Cardiac septum (tissue), 1 donor: Measurements from ENCODE around the gene NCAPD2. TPM values are rescaled to one million over a fixed set of nuclear protein-coding genes. Genes with fewer than 3 reads are reported as not detected.
"Not testable (repeated sequence)": the region's sequence is repeated elsewhere in the genome, so short reads cannot be mapped to it uniquely, and the experiment has no call there.

Source experiments
- DNase-seq: peaks from one replicate; pipeline ENCODE4 v3.0.0-alpha.2; 2020; ENCODE audit warnings: low spot score
- intact Hi-C: fragments of 100-400 bp; cut with DNase I; formaldehyde crosslinking; loops from one replicate; pipeline ENCODE4 v1.14.0; 2022
- total RNA-seq: library from RNA; stranded (reverse); fragmentation: NEBNext Ultra II Directional; extraction: Animal tissue kit (Norgen Biotek cat#: 25700); gene quantifications from one replicate; pipeline ENCODE4 v1.2.1, GENCODE V29; 2021
- donor health status: DM: no; HTN: no; CAD: no.

Gene NCAPD2
- total RNA-seq, 1 donor from 2014 or later = 12.0 TPM

DNA sequence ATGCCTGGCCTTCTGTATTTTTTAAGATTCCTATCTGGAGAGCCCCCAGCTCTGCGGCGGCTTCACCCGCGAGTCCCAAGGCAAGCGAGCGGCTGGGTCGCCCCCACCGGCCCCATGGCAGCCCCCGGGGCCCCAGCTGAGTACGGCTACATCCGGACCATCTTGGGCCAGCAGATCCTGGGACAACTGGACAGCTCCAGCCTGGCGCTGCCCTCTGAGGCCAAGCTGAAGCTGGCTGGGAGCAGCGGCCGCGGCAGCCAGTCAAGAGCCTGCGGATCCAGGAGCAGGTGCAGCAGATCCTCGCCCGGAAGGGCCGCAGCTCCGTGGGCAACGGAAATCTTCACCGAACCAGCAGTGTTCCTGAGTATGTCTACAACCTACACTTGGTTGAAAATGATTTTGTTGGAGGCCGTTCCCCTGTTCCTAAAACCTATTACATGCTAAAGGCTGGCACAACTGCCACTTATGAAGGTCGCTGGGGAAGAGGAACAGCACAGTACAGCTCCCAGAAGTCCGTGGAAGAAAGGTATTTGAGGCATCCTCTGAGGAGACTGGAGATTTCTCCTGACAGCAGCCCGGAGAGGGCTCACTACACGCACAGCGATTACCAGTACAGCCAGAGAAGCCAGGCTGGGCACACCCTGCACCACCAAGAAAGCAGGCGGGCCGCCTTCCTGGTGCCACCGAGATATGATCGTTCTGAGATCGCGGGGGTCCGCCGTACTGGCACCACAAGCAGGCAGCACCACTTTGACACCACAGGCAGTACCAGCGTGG is 16.1 kb upstream of the NCAPD2 start:
- DNase-seq, intact Hi-C loops: not testable (repeated sequence)

DNA sequence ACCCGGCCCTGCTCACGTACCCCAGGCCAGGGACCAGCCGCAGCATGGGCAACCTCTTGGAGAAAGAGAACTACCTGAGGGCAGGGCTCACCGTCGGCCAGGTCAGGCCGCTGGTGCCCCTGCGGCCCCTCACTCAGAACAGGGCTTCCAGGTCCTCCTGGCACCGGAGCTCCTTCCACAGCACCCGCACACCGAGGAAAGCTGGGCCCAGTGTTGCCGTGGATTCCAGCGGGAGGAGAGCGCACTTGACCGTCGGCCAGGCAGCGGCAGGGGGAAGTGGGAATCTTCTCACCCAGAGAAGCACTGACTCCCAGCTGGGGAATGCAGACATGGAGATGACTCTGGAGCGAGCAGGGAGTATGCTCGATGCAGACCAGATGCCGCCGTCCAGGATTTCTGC is 15.5 kb upstream of the NCAPD2 start:
- no peak for DNase-seq
- intact Hi-C loops = no loop called here

DNA sequence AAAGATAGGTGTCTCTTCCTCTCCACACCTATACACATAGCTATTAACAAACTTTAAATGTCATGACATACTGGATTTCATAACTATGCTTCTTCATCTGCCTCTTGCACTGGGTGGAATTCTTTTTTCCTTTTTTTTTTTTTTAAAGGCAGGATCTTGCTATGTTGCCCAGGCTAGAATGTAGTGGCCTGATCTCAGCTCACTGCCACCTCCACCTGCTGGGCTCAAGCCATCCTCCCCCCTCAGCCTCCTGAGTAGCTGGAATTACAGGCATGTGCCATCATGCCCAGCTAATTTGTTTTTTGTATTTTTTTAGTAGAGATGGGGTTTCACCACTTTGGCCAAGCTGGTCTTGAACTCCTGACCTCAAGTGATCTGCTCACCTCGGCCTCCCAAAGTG is 5.7 kb upstream of the NCAPD2 start:
- intact Hi-C loops = no loop called here
- DNase-seq = no peak

DNA sequence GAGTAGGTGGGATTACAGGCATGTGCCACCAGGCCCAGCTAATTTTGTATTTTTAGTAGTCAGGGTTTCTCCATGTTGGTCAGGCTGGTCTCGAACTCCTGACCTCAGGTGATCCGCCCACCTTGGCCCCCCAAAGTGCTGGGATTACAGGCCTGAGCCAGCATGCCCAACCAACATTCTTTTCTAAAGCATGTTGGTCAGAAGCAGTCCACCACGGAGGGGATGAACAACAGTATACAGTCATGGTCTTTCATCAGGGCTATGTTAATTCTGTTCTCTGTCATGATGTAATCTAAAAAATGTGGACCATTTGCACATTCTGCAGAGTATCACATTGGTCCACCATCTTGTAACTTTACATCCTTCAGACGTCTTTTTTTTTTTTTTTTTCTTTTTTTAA is 4.5 kb upstream of the NCAPD2 start:
- intact Hi-C loops = no loop called here
- DNase-seq = no peak

DNA sequence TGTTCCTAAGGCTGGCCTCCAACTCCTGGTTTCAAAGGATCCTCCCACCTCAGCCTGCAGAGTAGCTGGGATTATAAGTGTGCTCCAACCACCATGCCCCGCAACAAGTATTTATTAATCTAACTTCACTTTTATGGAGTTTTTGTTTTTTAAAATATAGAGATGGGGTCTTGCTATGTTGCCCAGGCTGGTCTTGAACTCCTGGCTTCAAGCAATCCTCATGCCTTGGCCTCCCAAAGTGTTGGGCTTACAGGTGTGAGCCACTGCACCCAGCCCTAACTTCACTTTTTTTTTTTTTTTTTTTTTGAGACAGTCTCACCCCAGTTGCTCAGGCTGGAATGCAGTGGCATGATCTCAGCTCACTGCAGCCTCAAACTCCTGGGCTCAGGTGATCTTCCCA is 3.2 kb upstream of the NCAPD2 start:
- intact Hi-C loops, DNase-seq: not testable (repeated sequence)

DNA sequence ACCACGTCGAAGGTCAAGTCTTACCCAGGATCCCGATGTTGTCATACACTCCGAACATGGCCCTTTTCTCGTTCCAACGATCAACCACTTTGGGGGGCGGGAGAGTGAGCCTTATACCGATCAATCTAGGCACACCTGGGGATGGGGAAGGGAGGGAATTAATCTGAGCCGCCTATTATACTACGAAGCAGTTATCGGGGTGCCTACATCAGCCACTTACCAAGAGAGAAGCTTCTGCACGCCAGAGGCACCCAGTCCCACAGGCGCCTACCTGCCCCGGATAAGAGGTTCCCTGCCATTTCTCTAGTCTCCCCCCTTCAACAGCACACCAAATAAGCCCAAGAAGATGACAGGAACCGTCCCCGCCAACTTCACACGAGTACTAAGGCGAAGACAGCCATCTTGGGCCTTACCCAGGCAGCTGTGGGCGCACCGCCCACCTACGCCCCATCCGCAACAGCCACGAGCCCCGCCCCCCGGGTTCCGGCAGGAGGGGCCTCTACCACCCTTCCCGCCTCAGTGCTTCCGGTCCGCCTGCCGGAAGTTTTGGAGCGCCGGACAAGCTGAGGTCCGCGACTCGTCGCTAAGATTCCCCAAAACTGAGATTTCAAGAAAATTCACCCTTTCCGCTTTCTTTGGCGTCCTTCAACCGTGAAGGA is 935 bp upstream of the NCAPD2 start, which contains the start of gene MRPL51:
TSS of gene MRPL51 (minus strand) at position 425 of the 659 bp plus-strand sequence. CDS start at position 299, 126 bp downstream.
- peak; percentile 99 for DNase-seq
- intact Hi-C loops = loop anchor here (2.0 kb wide), 2 partner anchors 42 kb away; partner anchors contain the start of gene GAPDH

DNA sequence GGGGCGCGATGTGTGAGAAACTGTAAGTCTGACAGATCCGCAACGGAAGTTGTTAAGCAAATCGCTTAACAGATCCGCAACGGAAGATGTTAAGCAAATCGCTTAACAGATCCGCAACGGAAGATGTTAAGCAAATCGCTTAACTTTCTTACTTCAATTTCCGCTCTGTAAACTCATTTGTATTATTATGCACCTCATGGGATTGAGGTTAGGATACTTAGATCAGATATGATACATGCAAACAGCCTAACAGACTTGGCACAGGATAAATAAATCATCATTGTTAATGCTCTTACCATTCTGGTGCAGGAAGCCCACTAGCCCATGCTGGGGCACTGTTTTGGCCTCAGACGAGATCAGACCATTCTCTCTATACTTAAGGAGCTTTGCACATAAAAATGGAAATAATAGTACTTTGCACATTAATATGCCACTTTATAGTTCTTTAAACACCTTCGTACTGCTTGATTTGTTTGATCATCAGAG is 399 bp downstream of the NCAPD2 start:
- intact Hi-C loops = no loop called here
- no peak for DNase-seq

DNA sequence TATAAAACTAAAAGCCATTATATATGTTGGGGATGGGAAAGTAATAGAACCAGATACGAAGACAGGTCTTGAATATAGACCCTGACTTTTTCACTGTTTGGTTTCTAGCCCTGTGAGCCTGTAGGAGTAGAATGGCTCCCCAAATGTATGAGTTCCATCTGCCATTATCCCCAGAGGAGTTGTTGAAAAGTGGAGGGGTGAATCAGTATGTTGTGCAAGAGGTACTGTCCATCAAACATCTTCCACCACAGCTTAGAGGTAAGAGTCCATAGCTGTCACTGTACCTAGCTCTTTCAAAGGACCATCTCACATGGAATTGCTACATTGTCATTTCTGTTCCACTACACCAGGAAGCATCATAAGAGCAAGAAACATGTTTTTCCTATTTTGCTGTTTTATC is 1.1 kb downstream of the NCAPD2 start:
- DNase-seq = no peak
- intact Hi-C loops = no loop called here

DNA sequence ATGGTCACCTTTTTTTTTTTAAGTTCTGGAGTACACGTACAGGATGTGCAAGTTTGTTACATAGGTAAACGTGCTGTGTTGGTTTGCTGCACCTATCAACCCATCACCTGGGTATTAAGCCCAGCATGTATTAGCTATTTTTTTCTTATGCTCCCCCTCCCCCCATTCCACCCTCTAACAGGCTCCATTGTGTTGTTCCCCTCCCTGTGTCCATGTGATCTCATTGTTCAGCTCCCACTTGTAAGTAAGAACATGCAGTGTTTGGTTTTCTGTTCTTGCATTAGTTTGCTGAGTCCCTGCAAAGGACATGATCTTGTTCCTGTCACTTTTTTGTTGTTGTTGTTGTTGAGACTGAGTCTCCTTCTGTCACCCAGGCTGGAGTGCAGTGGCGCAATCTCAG is 3.4 kb downstream of the NCAPD2 start:
- intact Hi-C loops, DNase-seq: not testable (repeated sequence)

DNA sequence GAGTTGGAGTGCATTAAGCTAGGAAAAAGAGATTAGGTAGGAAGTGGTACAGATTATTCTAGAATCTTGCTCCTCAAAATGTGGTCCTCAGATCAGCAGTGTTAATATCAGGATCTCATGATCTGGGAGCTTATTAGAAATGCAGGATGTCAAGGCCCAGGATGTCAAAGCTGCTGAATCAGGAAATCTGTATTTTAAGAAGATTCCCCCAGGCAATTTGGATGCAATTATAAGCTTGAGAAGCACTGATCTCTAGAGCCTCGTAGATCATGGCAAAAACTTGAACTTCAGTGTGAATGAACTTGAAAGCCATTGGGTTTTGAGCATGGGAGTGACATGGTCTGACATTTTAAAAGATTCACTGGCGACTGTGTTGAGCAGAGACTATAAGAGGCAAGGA is 6.6 kb downstream of the NCAPD2 start:
- intact Hi-C loops = no loop called here
- no peak for DNase-seq

DNA sequence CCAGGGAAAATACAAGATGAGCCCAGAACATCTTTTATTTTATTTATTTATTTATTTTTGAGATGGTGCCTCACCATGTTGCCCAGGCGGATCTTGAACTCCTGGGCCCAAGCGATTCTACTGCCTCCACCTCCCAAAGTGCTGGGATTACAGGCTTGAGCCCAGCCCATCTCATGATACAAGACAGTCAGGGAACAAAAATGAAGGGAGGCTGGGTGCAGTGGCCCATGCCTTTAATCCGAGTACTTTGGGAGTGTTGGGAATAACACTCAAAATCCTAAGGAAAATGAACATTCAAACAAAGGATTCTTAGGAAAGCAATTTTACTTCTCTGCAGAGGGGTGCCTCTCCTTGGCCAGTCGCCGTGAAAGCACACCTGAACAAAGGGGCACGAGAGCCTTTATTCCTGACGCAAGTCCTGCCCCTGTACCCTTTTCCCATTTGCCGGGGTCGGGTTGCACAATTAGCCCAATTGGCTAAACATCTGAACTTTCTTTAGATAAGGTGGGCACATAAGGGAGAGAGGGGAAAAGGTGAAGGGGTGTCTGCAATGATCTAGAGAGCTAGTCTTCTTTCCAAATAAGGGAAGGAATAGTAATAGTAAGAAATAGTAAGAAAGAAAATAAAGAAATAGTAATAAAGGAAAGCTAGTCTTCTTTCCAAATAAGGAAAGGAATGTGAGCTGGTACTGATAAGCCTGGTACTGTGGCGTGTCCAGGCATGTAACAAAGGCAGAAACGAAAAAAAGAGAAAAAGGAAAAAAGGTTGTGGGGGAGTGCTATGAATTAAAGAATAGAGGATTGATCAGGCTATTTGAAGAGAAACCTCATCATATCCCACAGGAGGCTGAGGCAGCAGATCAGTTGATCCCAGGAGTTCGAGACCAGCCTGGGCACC is 13.4 kb downstream of the NCAPD2 start:
- intact Hi-C loops = no loop called here
- no peak for DNase-seq

DNA sequence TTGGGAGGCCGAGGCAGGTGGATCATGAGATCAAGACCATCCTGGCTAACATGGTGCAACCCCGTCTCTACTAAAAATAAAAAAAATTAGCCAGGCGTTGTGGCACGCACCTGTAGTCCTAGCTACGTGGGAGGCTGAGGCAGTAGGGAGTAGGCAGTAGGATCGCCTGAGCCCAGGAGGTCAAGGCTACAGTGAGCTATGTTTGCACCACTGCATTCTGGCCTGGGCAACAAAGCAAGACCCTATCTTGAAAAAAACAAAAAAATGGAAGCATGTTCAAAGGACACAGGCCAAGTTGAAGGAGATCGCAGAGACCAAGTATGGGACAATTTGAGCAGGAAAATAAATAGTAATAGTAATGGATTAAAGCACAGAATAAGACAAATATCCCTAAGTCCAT is 14.2 kb downstream of the NCAPD2 start:
- no peak for DNase-seq
- intact Hi-C loops = no loop called here

DNA sequence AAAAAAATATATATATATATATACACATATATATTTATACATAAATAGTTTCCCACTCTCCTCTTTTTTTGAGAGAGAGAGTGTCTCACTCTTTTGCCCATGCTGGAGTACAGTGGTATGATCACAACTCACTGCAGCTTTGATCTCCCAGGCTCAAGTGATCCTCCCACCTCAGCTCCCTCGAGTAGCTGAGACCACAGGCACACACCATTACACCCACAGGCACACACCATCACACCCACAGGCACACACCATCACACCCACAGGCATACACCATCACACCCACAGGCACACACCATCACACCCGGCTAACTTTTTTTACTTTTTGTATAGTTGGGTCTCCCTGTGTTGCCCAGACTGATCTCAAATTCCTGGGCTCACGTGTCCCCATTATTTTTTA is 26.3 kb downstream of the NCAPD2 start:
- DNase-seq = no peak
- intact Hi-C loops = no loop called here

DNA sequence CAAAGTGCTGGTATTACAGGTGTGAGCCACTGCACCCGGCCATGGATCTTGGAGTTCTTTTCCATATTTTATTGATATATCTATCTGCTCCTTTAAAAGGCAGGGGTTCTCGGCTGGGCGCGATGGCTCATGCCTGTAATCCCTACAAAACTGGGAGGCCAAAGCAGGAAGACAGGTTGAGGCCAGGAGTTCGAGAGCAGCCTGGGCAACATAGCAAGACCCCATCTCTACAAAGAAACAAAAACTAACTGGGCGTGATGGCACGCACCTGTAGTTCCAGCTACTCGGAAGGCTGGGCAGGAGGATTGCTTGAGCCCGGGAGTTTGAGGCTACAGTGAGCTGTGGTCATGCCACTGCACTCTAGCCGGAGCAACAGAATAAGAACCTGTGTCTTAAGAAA is 28.3 kb downstream of the NCAPD2 start:
- no peak for DNase-seq
- intact Hi-C loops = no loop called here

DNA sequence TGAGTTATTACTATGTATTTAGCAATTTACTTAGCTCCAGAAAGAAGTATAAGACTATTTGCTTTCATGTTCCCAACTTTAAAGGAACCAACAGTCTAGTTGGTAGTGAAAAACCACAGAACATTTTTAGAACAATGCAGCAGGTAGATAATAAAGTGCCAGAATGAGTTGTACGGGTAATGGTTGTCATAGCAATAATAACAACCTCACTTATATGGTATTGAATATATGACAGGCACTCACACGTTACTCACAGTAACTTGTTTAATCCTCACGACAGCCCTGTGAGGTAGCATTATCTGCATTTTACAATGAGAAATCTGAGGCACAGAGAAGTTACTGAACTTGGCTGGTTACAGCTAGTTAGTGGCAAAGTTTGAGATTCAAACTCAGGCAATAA is 29.8 kb downstream of the NCAPD2 start:
- no peak for DNase-seq
- intact Hi-C loops = no loop called here

DNA sequence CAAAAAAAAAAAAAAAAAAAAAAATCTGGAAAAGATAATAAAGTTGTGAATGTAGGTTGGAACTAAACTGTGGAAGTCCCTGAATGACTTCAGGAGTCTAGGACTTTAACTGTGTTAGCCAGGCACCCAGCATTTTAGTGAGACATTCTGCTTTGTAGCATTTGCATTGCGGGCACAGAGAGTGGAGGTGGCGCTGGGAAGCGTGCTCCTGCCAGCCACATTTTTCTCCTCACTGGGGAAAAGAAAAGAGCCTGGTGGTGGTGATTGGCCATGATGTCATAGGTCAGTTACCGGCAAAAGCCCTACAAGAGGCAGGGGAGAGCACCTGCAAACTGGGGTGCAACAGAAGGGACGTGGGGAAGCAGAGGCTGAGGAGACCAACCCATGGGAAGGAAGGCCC is 30.7 kb downstream of the NCAPD2 start:
- DNase-seq = no peak
- intact Hi-C loops = no loop called here

DNA sequence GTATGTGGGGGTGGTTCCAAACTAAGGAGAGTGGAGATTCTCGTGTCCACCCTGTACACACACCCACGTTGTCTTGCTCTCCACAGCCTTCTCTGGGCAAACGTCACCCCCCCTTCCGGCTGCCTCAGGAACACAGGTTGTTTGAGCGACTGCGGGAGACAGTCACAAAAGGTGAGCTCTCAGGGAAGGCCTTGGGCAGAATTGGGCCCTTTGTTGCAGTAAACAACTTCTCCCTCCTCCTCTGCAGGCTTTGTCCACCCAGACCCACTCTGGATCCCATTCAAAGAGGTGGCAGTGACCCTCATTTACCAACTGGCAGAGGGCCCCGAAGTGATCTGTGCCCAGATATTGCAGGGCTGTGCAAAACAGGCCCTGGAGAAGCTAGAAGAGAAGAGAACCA is 32.3 kb downstream of the NCAPD2 start:
- intact Hi-C loops = no loop called here
- no peak for DNase-seq

DNA sequence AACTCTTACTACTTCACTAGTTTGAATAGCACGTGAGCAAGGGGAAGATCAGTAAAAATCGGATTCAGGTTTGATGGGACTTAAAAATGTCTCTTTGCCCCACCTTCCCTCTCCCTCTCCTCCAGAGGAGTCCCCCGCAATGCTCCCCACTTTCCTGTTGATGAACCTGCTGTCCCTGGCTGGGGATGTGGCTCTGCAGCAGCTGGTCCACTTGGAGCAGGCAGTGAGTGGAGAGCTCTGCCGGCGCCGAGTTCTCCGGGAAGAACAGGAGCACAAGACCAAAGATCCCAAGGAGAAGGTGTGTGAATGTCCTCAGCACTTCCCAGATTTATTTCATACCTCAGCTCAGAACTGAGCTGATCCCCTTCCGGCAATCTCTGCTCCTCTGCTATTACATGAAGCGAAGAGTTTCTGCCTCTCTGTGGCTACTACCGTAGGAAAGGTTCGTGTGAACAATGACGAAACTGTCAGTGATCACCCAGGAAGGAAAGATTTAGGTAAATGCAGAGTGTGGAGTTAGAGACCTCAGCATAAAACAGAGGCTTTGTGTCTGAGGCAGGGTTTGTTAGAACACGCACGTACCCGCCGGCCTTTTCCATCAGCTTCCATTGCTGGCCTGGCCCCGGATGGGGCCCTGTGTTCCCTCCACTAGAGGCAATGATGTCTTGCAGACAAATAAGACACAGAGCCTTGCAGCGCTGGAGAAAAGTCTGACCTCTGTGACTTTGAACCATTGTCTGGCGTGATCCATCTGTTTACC is 33.0 kb downstream of the NCAPD2 start:
- intact Hi-C loops = no loop called here
- no peak for DNase-seq

DNA sequence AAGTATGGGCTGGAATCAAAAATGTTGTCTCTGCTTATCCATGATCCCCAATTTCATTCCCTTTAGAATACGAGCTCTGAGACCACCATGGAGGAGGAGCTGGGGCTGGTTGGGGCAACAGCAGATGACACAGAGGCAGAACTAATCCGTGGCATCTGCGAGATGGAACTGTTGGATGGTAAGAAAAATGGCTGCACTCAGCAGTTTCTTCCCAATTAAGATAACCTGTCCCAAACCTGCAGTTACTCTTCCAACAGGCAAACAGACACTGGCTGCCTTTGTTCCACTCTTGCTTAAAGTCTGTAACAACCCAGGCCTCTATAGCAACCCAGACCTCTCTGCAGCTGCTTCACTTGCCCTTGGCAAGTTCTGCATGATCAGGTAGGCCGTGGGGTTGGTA is 33.8 kb downstream of the NCAPD2 start:
- no peak for DNase-seq
- intact Hi-C loops = no loop called here
